ENCODE results near the gene LPCAT2.
"Not testable (repeated sequence)": the region's sequence is repeated elsewhere in the genome, so short reads cannot be mapped to it uniquely, and the experiment has no call there.

The LPCAT2 gene

GRCh38 chr16:55613613-55614335, 104.9 kb downstream of the LPCAT2 start:
- no peak for DNase-seq

GRCh38 chr16:55615071-55615470, 106.2 kb downstream of the LPCAT2 start:
- no peak for DNase-seq

GRCh38 chr16:55615670-55616069, 106.8 kb downstream of the LPCAT2 start:
- not testable (repeated sequence) for DNase-seq

DNA sequence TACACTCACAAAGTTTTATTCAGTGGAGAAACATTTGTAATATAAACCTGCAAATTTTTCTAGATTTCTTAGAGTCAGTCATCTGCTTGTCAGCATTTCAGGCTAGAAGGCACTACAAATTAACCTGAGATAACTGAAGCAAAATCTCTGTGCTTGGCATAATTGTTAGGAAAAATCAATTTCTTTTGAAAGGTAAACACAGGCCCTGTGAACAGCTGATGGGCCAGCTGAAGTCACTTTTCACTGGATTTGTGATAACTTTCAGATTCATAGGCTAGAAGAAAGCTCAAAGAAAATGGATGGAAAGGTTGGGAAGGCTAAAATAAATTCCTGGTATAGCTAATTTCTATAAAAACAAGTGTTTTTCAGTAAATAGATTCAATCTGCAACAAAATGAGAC, 112.9 kb downstream of the LPCAT2 start:
- DNase-seq, result no peak

- no peak for DNase-seq
These were observed 113.4 kb downstream of the LPCAT2 start for GRCh38 chr16:55622272-55622671.

- DNase-seq, result no peak
These were observed 114.2 kb downstream of the LPCAT2 start for GRCh38 chr16:55622930-55623561.

- no peak for DNase-seq
These were observed 114.8 kb downstream of the LPCAT2 start for GRCh38 chr16:55623640-55624039.

DNA sequence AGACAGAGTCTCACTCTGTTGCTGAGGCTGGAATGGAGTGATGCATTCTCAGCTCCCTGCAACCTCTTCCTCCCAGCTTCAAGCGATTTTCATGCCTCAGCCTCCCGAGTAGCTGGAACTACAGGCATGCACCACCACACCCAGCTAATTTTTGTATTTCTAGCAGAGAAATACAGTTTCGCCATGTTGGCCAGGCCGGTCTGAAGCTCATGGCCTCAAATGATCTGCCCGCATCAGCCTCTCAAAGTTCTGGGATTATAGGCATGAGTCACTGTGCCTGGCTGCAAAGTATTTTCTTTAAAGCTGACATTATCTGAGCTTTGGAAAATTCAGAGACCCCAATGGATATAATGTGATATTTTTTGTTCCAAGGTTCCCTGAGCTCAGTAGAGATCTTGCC, 115.8 kb downstream of the LPCAT2 start:
- no peak for DNase-seq

- DNase-seq, result no peak
These were observed 117.0 kb downstream of the LPCAT2 start for GRCh38 chr16:55625843-55626242.

GRCh38 chr16:55628306-55628968, 119.6 kb downstream of the LPCAT2 start:
- no peak for DNase-seq

GRCh38 chr16:55630774-55631173, 121.9 kb downstream of the LPCAT2 start:
- no peak for DNase-seq

- DNase-seq, result no peak
These were observed 123.4 kb downstream of the LPCAT2 start for GRCh38 chr16:55632259-55632658.

DNA sequence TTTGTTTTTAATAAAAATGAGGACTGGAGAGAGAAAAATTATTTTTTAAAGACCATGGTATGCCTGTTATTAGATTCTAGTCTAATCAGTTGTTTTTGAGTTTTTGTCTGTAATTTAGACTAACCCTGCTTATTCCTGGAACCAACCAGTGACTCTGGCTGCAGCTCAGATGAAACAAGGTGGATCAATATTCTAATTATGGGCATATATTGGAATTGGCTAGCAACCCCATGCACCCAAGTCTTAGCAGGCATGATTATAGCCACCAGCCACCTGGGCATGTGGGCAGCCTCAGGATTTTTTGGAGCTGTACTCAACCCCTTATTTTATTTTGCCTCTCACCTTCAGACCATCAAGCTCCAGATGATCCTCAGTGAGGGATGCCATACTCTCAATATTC, 125.3 kb downstream of the LPCAT2 start:
- DNase-seq, result no peak
